HepG2 (cell line): ENCODE data around the gene TMEM183A. TPM values are rescaled to one million over a fixed set of nuclear protein-coding genes. Genes with fewer than 3 reads are reported as not detected.
A peak's percentile ranks its signal among the peaks of the same experiment; 100 is the strongest.

ENCODE experiments used
- ARNTL ChIP-seq: sonication (generic); formaldehyde crosslinking; IDR thresholded peaks from 2 replicates; pipeline ENCODE4 v1.4.0; 2020; ENCODE audit warnings: mild to moderate bottlenecking, missing genetic modification reagents
- ASH2L ChIP-seq: fragments of 300-600, 200-600 bp; sonication (generic); IDR thresholded peaks from 2 replicates; pipeline ENCODE4 v1.7.0; 2017; ENCODE audit warnings: low read depth, mild to moderate bottlenecking, moderate library complexity, mixed read lengths, low read length; ENCODE audit not compliant: insufficient read length
- GMEB1 ChIP-seq: sonication (generic); formaldehyde crosslinking; IDR thresholded peaks from 2 replicates; pipeline ENCODE4 v1.5.1; 2020; ENCODE audit warnings: missing genetic modification reagents, mild to moderate bottlenecking, borderline replicate concordance
- HINFP ChIP-seq: sonication (generic); formaldehyde crosslinking; IDR thresholded peaks from 2 replicates; pipeline ENCODE4 v1.4.0; 2020; ENCODE audit warnings: low read depth, mild to moderate bottlenecking, missing genetic modification reagents
- KDM3A ChIP-seq: IDR thresholded peaks from 2 replicates; pipeline ENCODE4 v1.6.1; 2018; ENCODE audit warnings: low read depth, missing compliant biosample characterization
- LBX2 ChIP-seq: sonication (generic); formaldehyde crosslinking; IDR thresholded peaks from 2 replicates; pipeline ENCODE4 v1.5.0; 2020; ENCODE audit warnings: missing genetic modification reagents, mild to moderate bottlenecking, borderline replicate concordance
- LRRFIP1 ChIP-seq: sonication (generic); formaldehyde crosslinking; conservative IDR thresholded peaks from 2 replicates; pipeline ENCODE4 v1.4.0; 2020; ENCODE audit warnings: missing genetic modification reagents
- MIER2 ChIP-seq: IDR thresholded peaks from 2 replicates; pipeline ENCODE4 v1.6.1; 2016; ENCODE audit warnings: missing biosample characterization, missing genetic modification reagents
- MIER3 ChIP-seq: IDR thresholded peaks from 2 replicates; pipeline ENCODE4 v1.6.1; 2016; ENCODE audit warnings: missing compliant biosample characterization, borderline replicate concordance
- NFATC3 ChIP-seq: sonication (generic); formaldehyde crosslinking; IDR thresholded peaks from 2 replicates; pipeline ENCODE4 v1.5.1; 2020; ENCODE audit warnings: mild to moderate bottlenecking, missing genetic modification reagents
- NONO ChIP-seq, 2 experiments: fragments of 450-650 bp in 1 of 2; sonication (generic) in 1 of 2; formaldehyde crosslinking in 1 of 2; IDR thresholded peaks in 1 of 2; conservative IDR thresholded peaks in 1 of 2; 2 replicates each; pipeline versions ENCODE4 v1.6.1 to v1.8.0; 2017 to 2022; ENCODE audit warnings: mild to moderate bottlenecking in 1 of 2, missing genetic modification reagents in 1 of 2, moderate library complexity in 1 of 2
- POLR2A ChIP-seq, 2 experiments: IDR thresholded peaks; 2 replicates each; pipeline ENCODE4 v1.6.1; 2011; ENCODE audit warnings: low read depth in 2 of 2, low read length in 2 of 2, mild to moderate bottlenecking in 1 of 2, moderate library complexity in 1 of 2; ENCODE audit not compliant: insufficient read depth in 1 of 2
- RFXANK ChIP-seq: IDR thresholded peaks from 2 replicates; pipeline ENCODE4 v1.6.1; 2016
- UBTF ChIP-seq: sonication (generic); formaldehyde crosslinking; IDR thresholded peaks from 2 replicates; pipeline ENCODE4 v1.4.0; 2020; ENCODE audit warnings: mild to moderate bottlenecking, missing genetic modification reagents
- ZBTB7B ChIP-seq: sonication (generic); formaldehyde crosslinking; IDR thresholded peaks from 2 replicates; pipeline ENCODE4 v1.4.0; 2020; ENCODE audit warnings: missing genetic modification reagents
- ZNF260 ChIP-seq: sonication (generic); formaldehyde crosslinking; IDR thresholded peaks from 2 replicates; pipeline ENCODE4 v1.4.0; 2020; ENCODE audit warnings: missing genetic modification reagents, low read depth, mild to moderate bottlenecking, borderline replicate concordance
- ZNF282 ChIP-seq: fragments of 450-650 bp; IDR thresholded peaks from 2 replicates; pipeline ENCODE4 v1.6.1; 2018; ENCODE audit not compliant: partially characterized antibody
- ZNF563 ChIP-seq: sonication (generic); formaldehyde crosslinking; IDR thresholded peaks from 2 replicates; pipeline ENCODE4 v1.8.0; 2022; ENCODE audit warnings: mild to moderate bottlenecking, moderate library complexity, missing genetic modification reagents
- ZNF747 ChIP-seq: sonication (generic); formaldehyde crosslinking; IDR thresholded peaks from 2 replicates; pipeline ENCODE4 v1.8.1; 2023; ENCODE audit warnings: missing genetic modification reagents, mild to moderate bottlenecking, borderline replicate concordance
- ZNF850 ChIP-seq: sonication (generic); formaldehyde crosslinking; conservative IDR thresholded peaks from 2 replicates; pipeline ENCODE4 v1.9.0; 2021; ENCODE audit warnings: mild to moderate bottlenecking, missing genetic modification reagents
- ZNF891 ChIP-seq: sonication (generic); formaldehyde crosslinking; IDR thresholded peaks from 2 replicates; pipeline ENCODE4 v1.5.0; 2020; ENCODE audit warnings: mild to moderate bottlenecking, missing genetic modification reagents
- polyA plus RNA-seq, 8 experiments: library from polyadenylated mRNA; depleted of rRNA in 3 of 8; stranded (reverse) in 7 of 8; unstranded in 1 of 8; fragments of >200 nt; fragmentation: Illumina TruSeq in 4 of 8; extraction: Trizol in 4 of 8; gene quantifications; 2 replicates each; pipeline versions ENCODE4 v1.2.1 to v1.2.3, GENCODE V29; 2011 to 2016; ENCODE audit warnings: low read depth in 4 of 8, missing spikeins in 1 of 8, mixed read lengths in 1 of 8; ENCODE audit not compliant: insufficient read depth in 1 of 8
- total RNA-seq, 5 experiments: library from RNA; depleted of rRNA; stranded (reverse); fragments of >200 nt; fragmentation: Illumina TruSeq; extraction: Trizol; gene quantifications; 2 replicates each; pipeline ENCODE4 v1.2.3, GENCODE V29; 2016; ENCODE audit warnings: low read depth in 1 of 5

TMEM183A gene
- total and polyA plus RNA-seq, 2 of the 13 experiments (the other 11 are each of a cell fraction or from before 2014, with no cell fraction given): 59.7 to 82.0 TPM

- TF ChIP-seq LRRFIP1: no peak
- no peak for TF ChIP-seq KDM3A (CRISPR knock-in tag)
- no peak for TF ChIP-seq NFATC3
- TF ChIP-seq HINFP: no peak
- TF ChIP-seq RFXANK (CRISPR knock-in tag): no peak
- peak; percentile 77 to 82 for TF ChIP-seq POLR2A (IDR thresholded peaks at IDR 0.05; ENCODE audit: insufficient read depth in 1 of 2, low read depth in 2 of 2, low read length in 2 of 2)
- no peak for TF ChIP-seq NONO (IDR thresholded peaks at IDR 0.05)
- no peak for TF ChIP-seq NONO (CRISPR knock-in tag; conservative IDR thresholded peaks at IDR 0.05)
- TF ChIP-seq UBTF (CRISPR knock-in tag): peak; percentile 62
- TF ChIP-seq ZNF563: peak; percentile 55; the same call in 1 of the 2 replicates
- no peak for TF ChIP-seq ZNF282
- peak; percentile 27; the same call in 1 of the 2 replicates for TF ChIP-seq ARNTL (CRISPR knock-in tag)
- no peak for TF ChIP-seq MIER2 (CRISPR knock-in tag)
- TF ChIP-seq ZNF747 (CRISPR knock-in tag): no peak
- no peak for TF ChIP-seq ZBTB7B
- TF ChIP-seq ZNF260 (CRISPR knock-in tag): no peak
- no peak for TF ChIP-seq ASH2L
- no peak; the same call in 1 of the 2 replicates for TF ChIP-seq ZNF850 (CRISPR knock-in tag)
- peak; percentile 20; the same call in 1 of the 2 replicates for TF ChIP-seq GMEB1
- no peak for TF ChIP-seq MIER3 (CRISPR knock-in tag)
- TF ChIP-seq ZNF891 (CRISPR knock-in tag): no peak
- TF ChIP-seq LBX2 (CRISPR knock-in tag): no peak
Measured at GRCh38 chr1:202957733-202958543, 49.2 kb upstream of the TMEM183A start, which contains the start of gene ADIPOR1 (continued).
